ENCODE data around the gene GALNT17. TPM values are rescaled to one million over a fixed set of nuclear protein-coding genes. Genes with fewer than 3 reads are reported as not detected.

Gene GALNT17
- total RNA-seq, 1 experiment from 2014 or later: 0.06 TPM

GRCh38 chr7:71388181-71388580, 256.2 kb downstream of the GALNT17 start:
- no peak for DNase-seq (ENCODE audit: low read depth)

GRCh38 chr7:71389976-71390375, 258.0 kb downstream of the GALNT17 start:
- no peak for DNase-seq (ENCODE audit: low read depth)

GRCh38 chr7:71393661-71394060, 261.7 kb downstream of the GALNT17 start:
- DNase-seq (ENCODE audit: low read depth): no peak

- DNase-seq (ENCODE audit: low read depth): no peak
Measured at GRCh38 chr7:71402684-71403083, 270.7 kb downstream of the GALNT17 start.

- no peak for DNase-seq (ENCODE audit: low read depth)
Measured at GRCh38 chr7:71403202-71403946, 271.4 kb downstream of the GALNT17 start.

- no peak for DNase-seq (ENCODE audit: low read depth)
Measured at GRCh38 chr7:71404726-71405345, 272.9 kb downstream of the GALNT17 start.

- DNase-seq (ENCODE audit: low read depth): no peak
Measured at GRCh38 chr7:71408271-71408670, 276.3 kb downstream of the GALNT17 start.

- DNase-seq (ENCODE audit: low read depth): no peak
Measured at GRCh38 chr7:71409550-71410157, 277.7 kb downstream of the GALNT17 start.

GRCh38 chr7:71411475-71411874, 279.5 kb downstream of the GALNT17 start:
- no peak for DNase-seq (ENCODE audit: low read depth)

GRCh38 chr7:71414490-71414889, 282.5 kb downstream of the GALNT17 start:
- no peak for DNase-seq (ENCODE audit: low read depth)

- no peak for DNase-seq (ENCODE audit: low read depth)
Measured at GRCh38 chr7:71419546-71420337, 287.8 kb downstream of the GALNT17 start.

- DNase-seq (ENCODE audit: low read depth): no peak
Measured at GRCh38 chr7:71422104-71422503, 290.2 kb downstream of the GALNT17 start.

- DNase-seq (ENCODE audit: low read depth): peak; percentile 6
Measured at GRCh38 chr7:71424166-71425035, 292.5 kb downstream of the GALNT17 start.

- DNase-seq (ENCODE audit: low read depth): no peak
Measured at GRCh38 chr7:71429083-71429482, 297.1 kb downstream of the GALNT17 start.

GRCh38 chr7:71430246-71430645, 298.3 kb downstream of the GALNT17 start:
- no peak for DNase-seq (ENCODE audit: low read depth)

GRCh38 chr7:71439321-71439720, 307.4 kb downstream of the GALNT17 start:
- no peak for DNase-seq (ENCODE audit: low read depth)

GRCh38 chr7:71442492-71443190, 310.7 kb downstream of the GALNT17 start:
- no peak for DNase-seq (ENCODE audit: low read depth)

- DNase-seq (ENCODE audit: low read depth): no peak
Measured at GRCh38 chr7:71443191-71443530, 311.2 kb downstream of the GALNT17 start.

- DNase-seq (ENCODE audit: low read depth): no peak
Measured at GRCh38 chr7:71444130-71444529, 312.2 kb downstream of the GALNT17 start.

GRCh38 chr7:71453630-71454029, 321.7 kb downstream of the GALNT17 start:
- DNase-seq (ENCODE audit: low read depth): no peak

- peak; percentile 11 for DNase-seq (ENCODE audit: low read depth)
Measured at GRCh38 chr7:71454981-71455380, 323.0 kb downstream of the GALNT17 start.

Data from LHCN-M2 (cell line).